Epithelial cell of umbilical artery (primary cell): ENCODE measurements around the gene DTNBP1. TPM values are rescaled to one million over a fixed set of nuclear protein-coding genes. Genes with fewer than 3 reads are reported as not detected.

Experiments used
- total RNA-seq: library from RNA; depleted of rRNA; stranded (reverse); fragments of >200 nt; gene quantifications from 2 replicates; pipeline ENCODE4 v1.2.3, GENCODE V29; 2014

DTNBP1 gene
- 4.2 and 8.1 TPM in 2 replicates for total RNA-seq

GRCh38 chr6:15662326-15663129 lies at the start of gene DTNBP1:
Gene DTNBP1, minus strand, starts transcription at chr6:15663028. Its CDS starts 159 bp downstream, at chr6:15662869.

